K562 (cell line): ENCODE data around the gene RANGAP1. TPM values are rescaled to one million over a fixed set of nuclear protein-coding genes. Genes with fewer than 3 reads are reported as not detected.

ENCODE experiments used
- ATAC-seq: fragments of 200-7000 bp; cut with Tn5 transposase; 3 replicates; pipeline ENCODE4 v1.9.1; 2020; ENCODE audit warnings: moderate library complexity
- BruUV-seq: library from RNA; stranded (reverse); fragments of 400-500 nt; replicated peaks from 2 replicates; lab custom pipeline; 2021; lab: Mats Ljungman, UMichigan
- CTCF ChIA-PET: fragments of 300-600 bp; formaldehyde crosslinking; extraction: SDS; loops from one replicate; lab custom pipeline; 2021; ENCODE audit warnings: low intra/inter-chr PET ratio; lab: Yijun Ruan, JAX
- POLR2A ChIA-PET: fragments of 300-600, 350-650 bp; sonication (Branson Sonifier 250); formaldehyde crosslinking; extraction: SDS; loops from one replicate; lab custom pipeline; 2021; ENCODE audit warnings: antibody characterized with exemption, inconsistent platforms; lab: Yijun Ruan, JAX
- DNase-seq, 4 experiments: peaks; one replicate each; pipeline versions ENCODE4 v3.0.0 to v3.0.0-alpha.2; 2011 to 2018; ENCODE audit warnings: low spot score in 3 of 4, mixed read lengths in 3 of 4; ENCODE audit errors: extremely low read depth in 1 of 4
- FAIRE-seq: peaks from 2 replicates; lab custom pipeline; 2011; peaks lifted over from hg19 to GRCh38; lab: Jason Lieb, UNC
- H2AFZ ChIP-seq: 2 replicates; pipeline ENCODE4 v1.6.0; 2011; ENCODE audit warnings: low read depth, low read length, control low read depth, inconsistent platforms
- H3K27ac ChIP-seq: fragments of 200-600 bp; 3 replicates; pipeline ENCODE4 v1.8.0; 2011; ENCODE audit warnings: low read depth, mild to moderate bottlenecking, control low read depth, inconsistent platforms, low read length, moderate library complexity, mixed read lengths; ENCODE audit errors: extremely low read depth
- H3K27me3 ChIP-seq, 2 experiments: fragments of 300-600 bp in 1 of 2; 2 replicates in 1 of 2; 3 replicates in 1 of 2; pipeline versions ENCODE4 v1.6.0 to v1.8.0; 2011; ENCODE audit warnings: inconsistent platforms in 2 of 2, low read length in 2 of 2, mild to moderate bottlenecking in 1 of 2, mixed read lengths in 1 of 2, moderate library complexity in 1 of 2; ENCODE audit not compliant: control insufficient read depth in 2 of 2, insufficient read depth in 2 of 2
- H3K36me3 ChIP-seq: fragments of 300-600 bp; 3 replicates; pipeline ENCODE4 v1.8.0; 2011; ENCODE audit warnings: mild to moderate bottlenecking, low read length, inconsistent platforms; ENCODE audit not compliant: control insufficient read depth, insufficient read depth
- H3K4me1 ChIP-seq, 2 experiments: fragments of 200-600 bp in 1 of 2; replicated peaks in 1 of 2; 2 replicates in 1 of 2; 3 replicates in 1 of 2; pipeline versions ENCODE4 v1.5.1 to v1.8.0; 2011; ENCODE audit warnings: inconsistent platforms in 2 of 2, low read length in 2 of 2, mild to moderate bottlenecking in 1 of 2, mixed read lengths in 1 of 2, moderate library complexity in 1 of 2; ENCODE audit not compliant: control insufficient read depth in 2 of 2, insufficient read depth in 2 of 2
- H3K4me2 ChIP-seq: 2 replicates; pipeline ENCODE4 v1.6.1; 2011; ENCODE audit warnings: low read length, control low read depth, inconsistent platforms, mixed read lengths; ENCODE audit not compliant: insufficient read depth
- H3K4me3 ChIP-seq: fragments of 200-600 bp; sonication (generic), shearing (Covaris generic); 2 replicates; pipeline ENCODE4 v1.5.1; 2016; ENCODE audit warnings: control low read depth, inconsistent platforms
- H3K79me2 ChIP-seq: fragments of 200-600 bp; 3 replicates; pipeline ENCODE4 v1.8.0; 2011; ENCODE audit warnings: low read length, inconsistent platforms; ENCODE audit not compliant: control insufficient read depth, insufficient read depth
- H3K9ac ChIP-seq, 2 experiments: 2 replicates each; pipeline versions ENCODE4 v1.6.0 to v1.6.1; 2011; ENCODE audit warnings: low read depth in 2 of 2, low read length in 2 of 2, control low read depth in 1 of 2, inconsistent platforms in 1 of 2, mild to moderate bottlenecking in 1 of 2, mixed read lengths in 1 of 2; ENCODE audit not compliant: insufficient read depth in 1 of 2
- H3K9me1 ChIP-seq: one replicate; pipeline ENCODE4 v1.6.0; 2011; ENCODE audit warnings: inconsistent platforms, mild to moderate bottlenecking, low read length, moderate library complexity; ENCODE audit not compliant: control insufficient read depth, insufficient read depth
- H3K9me3 ChIP-seq: replicated peaks from 2 replicates; pipeline ENCODE4 v1.5.1; 2011; ENCODE audit warnings: low read depth, low read length, inconsistent platforms; ENCODE audit not compliant: control insufficient read depth, insufficient read depth
- H4K20me1 ChIP-seq: replicated peaks from 2 replicates; pipeline ENCODE4 v1.6.1; 2011; ENCODE audit warnings: low read length, inconsistent platforms, mixed read lengths; ENCODE audit not compliant: control insufficient read depth, insufficient read depth
- ETV1 ChIP-seq: fragments of 450-650 bp; conservative IDR thresholded peaks from 2 replicates; pipeline ENCODE4 v1.6.1; 2016; ENCODE audit warnings: missing genetic modification characterization, control low read depth, low read depth, missing compliant biosample characterization
- GMEB1 ChIP-seq: fragments of 250-450 bp; sonication (Bioruptor Pico); IDR thresholded peaks from 2 replicates; pipeline ENCODE4 v1.4.0; 2020; ENCODE audit warnings: mild to moderate bottlenecking
- MCM5 ChIP-seq: fragments of 450-650 bp; IDR thresholded peaks from 2 replicates; pipeline ENCODE4 v1.6.1; 2016; ENCODE audit warnings: low read depth
- PRPF4 ChIP-seq: fragments of 200-400 bp; formaldehyde crosslinking; IDR thresholded peaks from one replicate; pipeline ENCODE4 v1.6.1; 2017; ENCODE audit warnings: low read length, low read depth, mild to moderate bottlenecking; ENCODE audit not compliant: insufficient read depth, poor library complexity, severe bottlenecking
- SIN3A ChIP-seq, 2 experiments: fragments of 150-350 bp in 1 of 2; IDR thresholded peaks; 2 replicates each; pipeline ENCODE4 v1.6.1; 2011 to 2016; ENCODE audit warnings: borderline replicate concordance in 2 of 2, low read depth in 2 of 2, low read length in 2 of 2, mild to moderate bottlenecking in 2 of 2, moderate library complexity in 2 of 2; ENCODE audit not compliant: control insufficient read depth in 1 of 2
- ZBTB26 ChIP-seq: fragments of 450-650 bp; formaldehyde crosslinking; IDR thresholded peaks from 2 replicates; pipeline ENCODE4 v1.4.0; 2022; ENCODE audit warnings: missing genetic modification characterization
- ZBTB33 ChIP-seq: sonication (generic); formaldehyde crosslinking; IDR thresholded peaks from 2 replicates; pipeline ENCODE4 v1.8.1; 2023; ENCODE audit warnings: mild to moderate bottlenecking, missing genetic modification reagents
- ZBTB9 ChIP-seq: fragments of 450-650 bp; formaldehyde crosslinking; IDR thresholded peaks from 2 replicates; pipeline ENCODE4 v1.4.0; 2020; ENCODE audit warnings: mild to moderate bottlenecking, moderate library complexity
- ZNF274 ChIP-seq: IDR thresholded peaks from 2 replicates; pipeline ENCODE4 v1.6.1; 2011; ENCODE audit warnings: low read depth, mild to moderate bottlenecking, low read length, moderate library complexity, borderline replicate concordance
- ZNF280B ChIP-seq: fragments of 250-450 bp; sonication (Bioruptor Pico); IDR thresholded peaks from 2 replicates; pipeline ENCODE4 v1.5.1; 2021; ENCODE audit warnings: mild to moderate bottlenecking
- WGBS: fragments of 100-300 bp; shearing (Covaris generic); methylation state at CpG from one replicate; pipeline ENCODE4 v1.1.6; 2016; ENCODE audit warnings: low coverage, mixed read lengths; ENCODE audit not compliant: insufficient coverage; ENCODE audit errors: missing lambda C conversion rate; 5-methylcytosine and 5-hydroxymethylcytosine counted together
- in situ Hi-C: fragments of 300-500 bp; cut with MboI; formaldehyde crosslinking; loops from 4 replicates; pipeline ENCODE4 v1.15.0; 2018; ENCODE audit warnings: inconsistent platforms, mixed read lengths
- intact Hi-C: fragments of 100-400 bp; cut with micrococcal nuclease; formaldehyde crosslinking; loops from 2 replicates; pipeline ENCODE4 v1.14.2; 2022
- polyA plus RNA-seq, 8 experiments: library from polyadenylated mRNA; depleted of rRNA in 4 of 8; stranded (reverse) in 5 of 8; unstranded in 3 of 8; fragments of >200 nt; fragmentation: Nextera tagmentation in 2 of 8; fragmentation: Illumina TruSeq in 1 of 8; extraction: Ambion mirVana in 2 of 8; extraction: Trizol in 1 of 8; gene quantifications; 2 replicates each; pipeline versions ENCODE4 v1.2.1 to v1.2.3, GENCODE V29; 2011 to 2014; ENCODE audit warnings: inconsistent platforms in 1 of 8, missing spikeins in 1 of 8
- total RNA-seq, 7 experiments: library from RNA; depleted of rRNA in 6 of 7; stranded (reverse); fragments of >200 nt in 6 of 7; fragmentation: Illumina TruSeq in 2 of 7; extraction: Trizol in 2 of 7; gene quantifications; 2 replicates each; pipeline versions ENCODE4 v1.2.1 to v1.2.3, GENCODE V29; 2011 to 2021; ENCODE audit warnings: low replicate concordance in 1 of 7

RANGAP1 gene
- total and polyA plus RNA-seq, 9 of the 15 experiments (the other 6 are each of a cell fraction or from before 2014, with no cell fraction given): 2.1 to 104 (median 50.6) TPM

GRCh38 chr22:41222846-41223507 is 63.0 kb downstream of the RANGAP1 start:
- no peak overlapping the region for H3K27ac ChIP-seq
- no peaks in the 10 kb centered on the region for H3K27me3 ChIP-seq
- FAIRE-seq: no peak
- POLR2A ChIA-PET: interaction anchor here (0.6 to 0.8 kb wide), 2 partner anchors 10 to 1751 kb away, joined by 4 read pairs; no protein-coding TSS in a partner anchor
- 90% methylated on average over 6 of the region's 9 CpGs for WGBS
- no peaks in the 10 kb centered on the region for H4K20me1 ChIP-seq
- no peak for ATAC-seq
- H3K9ac ChIP-seq: no peak overlapping the region
- no peak overlapping the region for H3K4me2 ChIP-seq
- intact Hi-C loops (no loop called here), in situ Hi-C loops (no loop called here)
- H3K4me3 ChIP-seq: no peak overlapping the region
- H3K79me2 ChIP-seq: no peaks in the 10 kb centered on the region
- H3K9me1 ChIP-seq: no peaks in the 10 kb centered on the region
- no TSS peak for BruUV-seq
- no peaks in the 10 kb centered on the region; a peak in 1 of 5 replicates for H3K4me1 ChIP-seq
- DNase-seq: no peak
- peaks cover 73% of the 10 kb centered on the region; the same call in 2 of the 3 replicates for H3K36me3 ChIP-seq
- H2AFZ ChIP-seq: no peak overlapping the region
- CTCF ChIA-PET: no interaction called here
- no peaks in the 10 kb centered on the region for H3K9me3 ChIP-seq
- TF ChIP-seq ZNF280B (no peak), ETV1 (tag) (no peak), MCM5 (no peak), ZBTB26 (CRISPR knock-in tag) (no peak), ZBTB33 (CRISPR knock-in tag) (no peak), SIN3A (IDR thresholded peaks at IDR 0.05; ENCODE audit: borderline replicate concordance in 2 of 2, control insufficient read depth in 1 of 2, low read depth in 2 of 2, low read length in 2 of 2) (no peak), GMEB1 (no peak), ZBTB9 (CRISPR knock-in tag) (no peak), PRPF4 (no peak), ZNF274 (no peak)
